HepG2 (cell line): ENCODE results near the gene TRAPPC12. TPM values are rescaled to one million over a fixed set of nuclear protein-coding genes. Genes with fewer than 3 reads are reported as not detected.
A peak's percentile ranks its signal among the peaks of the same experiment; 100 is the strongest.

Experiments used
- ARID5B ChIP-seq: IDR thresholded peaks from 2 replicates; pipeline ENCODE4 v1.4.0; 2020; ENCODE audit warnings: mild to moderate bottlenecking, missing genetic modification reagents
- CHD2 ChIP-seq: IDR thresholded peaks from 2 replicates; pipeline ENCODE4 v1.6.1; 2011; ENCODE audit warnings: low read depth, low read length, improper control_type of control experiment
- FOXA3 ChIP-seq: IDR thresholded peaks from 2 replicates; pipeline ENCODE4 v1.6.1; 2016; ENCODE audit warnings: missing genetic modification reagents, missing compliant biosample characterization
- GABPB1 ChIP-seq: IDR thresholded peaks from 2 replicates; pipeline ENCODE4 v1.6.1; 2016; ENCODE audit warnings: mild to moderate bottlenecking, missing genetic modification reagents, moderate library complexity, missing compliant biosample characterization
- GATAD2A ChIP-seq: IDR thresholded peaks from 2 replicates; pipeline ENCODE4 v1.6.1; 2016
- GLMP ChIP-seq: sonication (generic); formaldehyde crosslinking; IDR thresholded peaks from 2 replicates; pipeline ENCODE4 v1.9.0; 2021; ENCODE audit warnings: missing genetic modification reagents, mild to moderate bottlenecking, borderline replicate concordance
- HMG20A ChIP-seq: IDR thresholded peaks from 2 replicates; pipeline ENCODE4 v1.6.1; 2016; ENCODE audit warnings: borderline replicate concordance
- IKZF4 ChIP-seq: sonication (generic); formaldehyde crosslinking; IDR thresholded peaks from 2 replicates; pipeline ENCODE4 v1.5.1; 2020; ENCODE audit warnings: borderline replicate concordance, mild to moderate bottlenecking, low read depth, missing genetic modification reagents; ENCODE audit errors: not compliant biosample characterization
- NFKB2 ChIP-seq: sonication (generic); formaldehyde crosslinking; IDR thresholded peaks from 2 replicates; pipeline ENCODE4 v1.4.0; 2020; ENCODE audit warnings: missing genetic modification reagents, borderline replicate concordance
- NR0B2 ChIP-seq: sonication (generic); formaldehyde crosslinking; IDR thresholded peaks from 2 replicates; pipeline ENCODE4 v1.4.0; 2020; ENCODE audit warnings: mild to moderate bottlenecking, missing genetic modification reagents
- NRL ChIP-seq: sonication (generic); formaldehyde crosslinking; IDR thresholded peaks from 2 replicates; pipeline ENCODE4 v1.5.0; 2020; ENCODE audit warnings: missing genetic modification reagents, mild to moderate bottlenecking, moderate library complexity, borderline replicate concordance
- REXO4 ChIP-seq: sonication (generic); formaldehyde crosslinking; IDR thresholded peaks from 2 replicates; pipeline ENCODE4 v1.8.0; 2022; ENCODE audit warnings: missing genetic modification reagents, mild to moderate bottlenecking, borderline replicate concordance
- SAP130 ChIP-seq: IDR thresholded peaks from 2 replicates; pipeline ENCODE4 v1.6.1; 2016; ENCODE audit warnings: low read depth
- ZBTB1 ChIP-seq: sonication (generic); formaldehyde crosslinking; IDR thresholded peaks from 2 replicates; pipeline ENCODE4 v1.4.0; 2020; ENCODE audit warnings: missing genetic modification reagents, borderline replicate concordance
- ZNF331 ChIP-seq: sonication (generic); formaldehyde crosslinking; IDR thresholded peaks from 2 replicates; pipeline ENCODE4 v1.4.0; 2020; ENCODE audit warnings: missing genetic modification reagents
- ZNF34 ChIP-seq: sonication (generic); formaldehyde crosslinking; IDR thresholded peaks from 2 replicates; pipeline ENCODE4 v1.4.0; 2020; ENCODE audit warnings: mild to moderate bottlenecking, missing genetic modification reagents, borderline replicate concordance
- ZNF496 ChIP-seq: sonication (generic); formaldehyde crosslinking; IDR thresholded peaks from 2 replicates; pipeline ENCODE4 v1.8.1; 2023; ENCODE audit warnings: mild to moderate bottlenecking, moderate library complexity, missing genetic modification reagents; ENCODE audit not compliant: insufficient replicate concordance
- ZNF607 ChIP-seq: sonication (generic); formaldehyde crosslinking; IDR thresholded peaks from 2 replicates; pipeline ENCODE4 v1.5.1; 2020; ENCODE audit warnings: missing genetic modification reagents, mild to moderate bottlenecking, borderline replicate concordance
- ZZZ3 ChIP-seq: sonication (generic); formaldehyde crosslinking; IDR thresholded peaks from 2 replicates; pipeline ENCODE4 v1.4.0; 2020; ENCODE audit warnings: missing genetic modification reagents, mild to moderate bottlenecking, borderline replicate concordance
- polyA plus RNA-seq, 8 experiments: library from polyadenylated mRNA; depleted of rRNA in 3 of 8; stranded (reverse) in 7 of 8; unstranded in 1 of 8; fragments of >200 nt; fragmentation: Illumina TruSeq in 4 of 8; extraction: Trizol in 4 of 8; gene quantifications; 2 replicates each; pipeline versions ENCODE4 v1.2.1 to v1.2.3, GENCODE V29; 2011 to 2016; ENCODE audit warnings: low read depth in 4 of 8, missing spikeins in 1 of 8, mixed read lengths in 1 of 8; ENCODE audit not compliant: insufficient read depth in 1 of 8
- total RNA-seq, 5 experiments: library from RNA; depleted of rRNA; stranded (reverse); fragments of >200 nt; fragmentation: Illumina TruSeq; extraction: Trizol; gene quantifications; 2 replicates each; pipeline ENCODE4 v1.2.3, GENCODE V29; 2016; ENCODE audit warnings: low read depth in 1 of 5
- TF ChIP-seq, protein P1 (sequence below): sonication (generic); formaldehyde crosslinking; IDR thresholded peaks from 2 replicates; pipeline ENCODE4 v1.5.1; 2020; ENCODE audit warnings: mild to moderate bottlenecking, moderate library complexity, missing genetic modification reagents
- TF ChIP-seq, protein P2 (sequence below): sonication (generic); formaldehyde crosslinking; IDR thresholded peaks from 2 replicates; pipeline ENCODE4 v1.4.0; 2020; ENCODE audit warnings: missing genetic modification reagents
- TF ChIP-seq, protein P3 (sequence below): sonication (generic); formaldehyde crosslinking; IDR thresholded peaks from 2 replicates; pipeline ENCODE4 v1.8.1; 2023; ENCODE audit warnings: mild to moderate bottlenecking, moderate library complexity, missing genetic modification reagents

The TRAPPC12 gene
- total and polyA plus RNA-seq, 2 of the 13 experiments (the other 11 are each of a cell fraction or from before 2014, with no cell fraction given) = 46.4 to 97.7 TPM

GRCh38 chr2:3488061-3488531, 108.6 kb downstream of the TRAPPC12 start (continued):
- TF ChIP-seq ZZZ3 (CRISPR knock-in tag) = no peak
- TF ChIP-seq, protein P1, sequence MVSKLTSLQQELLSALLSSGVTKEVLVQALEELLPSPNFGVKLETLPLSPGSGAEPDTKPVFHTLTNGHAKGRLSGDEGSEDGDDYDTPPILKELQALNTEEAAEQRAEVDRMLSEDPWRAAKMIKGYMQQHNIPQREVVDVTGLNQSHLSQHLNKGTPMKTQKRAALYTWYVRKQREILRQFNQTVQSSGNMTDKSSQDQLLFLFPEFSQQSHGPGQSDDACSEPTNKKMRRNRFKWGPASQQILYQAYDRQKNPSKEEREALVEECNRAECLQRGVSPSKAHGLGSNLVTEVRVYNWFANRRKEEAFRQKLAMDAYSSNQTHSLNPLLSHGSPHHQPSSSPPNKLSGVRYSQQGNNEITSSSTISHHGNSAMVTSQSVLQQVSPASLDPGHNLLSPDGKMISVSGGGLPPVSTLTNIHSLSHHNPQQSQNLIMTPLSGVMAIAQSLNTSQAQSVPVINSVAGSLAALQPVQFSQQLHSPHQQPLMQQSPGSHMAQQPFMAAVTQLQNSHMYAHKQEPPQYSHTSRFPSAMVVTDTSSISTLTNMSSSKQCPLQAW (CRISPR knock-in tag) = 0 out of 2 replicates have a peak, but pooled peaks have one; percentile 9
- TF ChIP-seq CHD2 = no peak
- 0 out of 2 replicates have a peak, but pooled peaks have one; percentile 34 for TF ChIP-seq NRL
- TF ChIP-seq GATAD2A (CRISPR knock-in tag) = 0 out of 2 replicates have a peak, but pooled peaks have one; percentile 35
- TF ChIP-seq ZNF496 = no peak
- no peak for TF ChIP-seq IKZF4 (CRISPR knock-in tag)
- TF ChIP-seq ZNF34 (CRISPR knock-in tag) = no peak
- TF ChIP-seq NFKB2 = no peak
- TF ChIP-seq HMG20A (CRISPR knock-in tag) = no peak
- TF ChIP-seq, protein P2, sequence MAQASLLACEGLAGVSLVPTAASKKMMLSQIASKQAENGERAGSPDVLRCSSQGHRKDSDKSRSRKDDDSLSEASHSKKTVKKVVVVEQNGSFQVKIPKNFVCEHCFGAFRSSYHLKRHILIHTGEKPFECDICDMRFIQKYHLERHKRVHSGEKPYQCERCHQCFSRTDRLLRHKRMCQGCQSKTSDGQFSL (CRISPR knock-in tag) = no peak
- TF ChIP-seq, protein P3, sequence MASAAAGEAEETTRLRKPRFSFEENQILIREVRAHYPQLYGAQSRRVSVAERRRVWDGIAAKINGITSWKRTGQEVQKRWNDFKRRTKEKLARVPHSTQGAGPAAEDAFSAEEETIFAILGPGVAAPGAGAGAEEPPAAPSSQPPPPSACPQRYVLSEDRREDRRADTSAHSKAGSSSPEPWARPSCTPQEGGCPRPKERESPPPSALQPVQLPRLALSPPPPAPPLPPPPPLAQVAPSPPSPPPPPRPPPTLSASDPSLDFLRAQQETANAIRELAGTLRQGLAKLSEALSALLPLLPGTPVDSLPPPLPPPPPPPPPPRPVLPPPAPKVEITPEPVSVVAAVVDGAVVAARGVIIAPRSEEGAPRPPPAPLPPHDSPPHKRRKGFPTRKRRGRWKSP (CRISPR knock-in tag) = no peak
- no peak for TF ChIP-seq GABPB1 (CRISPR knock-in tag)
- TF ChIP-seq GLMP (CRISPR knock-in tag) = no peak
- TF ChIP-seq REXO4 = no peak
- TF ChIP-seq SAP130 (CRISPR knock-in tag) = peak; percentile 38; the same call in 1 of the 2 replicates
- no peak for TF ChIP-seq ZNF331 (CRISPR knock-in tag)
- 0 out of 2 replicates have a peak, but pooled peaks have one; percentile 22 for TF ChIP-seq FOXA3
- no peak for TF ChIP-seq ZBTB1 (CRISPR knock-in tag)
- TF ChIP-seq ARID5B (CRISPR knock-in tag) = peak; percentile 39; the same call in 1 of the 2 replicates
- no peak for TF ChIP-seq NR0B2 (CRISPR knock-in tag)
- 0 out of 2 replicates have a peak, but pooled peaks have one; percentile 29 for TF ChIP-seq ZNF607 (CRISPR knock-in tag)
